Kasumi-1 (cell line): ENCODE data around the gene CD40.

Source experiments
- DNase-seq, 2 experiments: peaks; one replicate each; lab custom pipeline; 2025; lab: John Stamatoyannopoulos, UW

The CD40 gene

DNA sequence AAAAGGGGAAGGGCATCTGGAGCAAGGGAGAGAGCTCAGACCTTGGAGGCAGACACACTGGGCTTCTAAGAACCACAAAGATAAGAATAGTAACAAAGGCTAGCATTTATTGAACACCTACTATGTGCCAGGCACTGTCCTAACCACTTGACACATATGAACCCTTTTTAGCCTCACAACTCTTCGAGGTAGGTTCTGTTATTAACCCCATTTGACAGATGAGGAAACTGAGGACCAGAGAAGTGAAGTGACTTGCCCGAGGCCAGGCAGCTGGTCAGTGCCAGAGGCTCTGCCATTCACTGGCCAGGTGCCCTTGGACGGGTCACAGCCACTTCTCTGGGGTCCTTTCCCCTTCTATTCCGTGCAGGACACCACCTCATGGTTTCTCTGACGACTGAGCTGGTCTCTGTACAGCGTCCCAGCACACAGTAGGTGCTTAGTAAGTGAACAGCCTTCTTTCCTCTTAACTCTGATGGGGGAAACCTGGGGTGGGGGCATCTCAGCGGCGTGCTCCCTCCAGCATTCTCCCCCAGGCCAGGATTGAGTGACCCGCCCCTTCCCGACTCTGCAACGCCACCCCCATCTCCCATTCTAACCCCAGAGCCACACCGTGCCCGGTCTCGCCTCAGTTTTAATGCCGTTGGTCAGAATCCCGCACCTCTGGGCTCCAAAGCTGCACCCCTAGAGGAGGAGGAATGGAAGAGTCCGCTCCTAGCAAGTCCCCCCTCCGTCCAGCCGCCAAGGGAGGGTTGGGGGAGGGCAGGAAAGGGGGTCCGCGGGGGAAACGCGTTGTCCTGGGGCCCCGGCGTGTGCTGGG, 55.7 kb downstream of the CD40 start:
- no peak for DNase-seq

DNA sequence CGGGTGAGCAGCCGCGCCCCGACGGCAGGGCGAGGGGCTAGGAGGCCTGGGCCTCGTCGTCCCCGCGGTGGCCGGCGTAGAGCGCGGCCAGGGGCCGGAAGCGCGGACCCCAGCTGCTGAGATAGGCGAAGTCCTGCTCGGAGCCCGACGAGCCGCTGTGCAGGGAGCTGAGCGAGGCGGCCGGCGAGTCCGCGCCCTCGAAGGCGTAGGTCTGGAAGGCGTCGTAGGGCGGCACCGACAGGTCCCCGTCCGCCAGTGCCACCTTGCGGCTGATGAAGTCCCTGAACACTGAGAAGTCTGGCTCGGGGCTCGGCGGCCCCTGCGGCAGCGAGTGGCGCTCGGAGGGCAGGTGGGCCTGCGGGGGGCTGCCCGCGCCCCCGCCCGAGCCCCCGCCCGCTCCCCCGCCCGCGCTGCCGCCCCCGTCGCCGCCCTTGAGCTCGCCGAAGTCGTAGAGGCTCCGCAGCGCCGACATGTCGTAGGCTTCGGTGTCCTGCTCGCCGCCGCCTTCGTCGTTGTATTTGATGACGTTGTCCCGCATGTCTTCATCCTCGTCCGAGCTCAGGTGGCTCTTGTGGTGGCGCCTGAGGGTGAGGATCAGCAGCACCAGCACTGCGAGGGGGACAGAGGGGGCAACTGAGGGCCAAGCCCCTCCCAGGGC, 56.5 kb downstream of the CD40 start:
- no peak for DNase-seq

- no peak for DNase-seq
Measured at GRCh38 chr20:46175127-46175494, 57.0 kb downstream of the CD40 start.

- no peak for DNase-seq
Measured at GRCh38 chr20:46176739-46177378, 58.7 kb downstream of the CD40 start.

DNA sequence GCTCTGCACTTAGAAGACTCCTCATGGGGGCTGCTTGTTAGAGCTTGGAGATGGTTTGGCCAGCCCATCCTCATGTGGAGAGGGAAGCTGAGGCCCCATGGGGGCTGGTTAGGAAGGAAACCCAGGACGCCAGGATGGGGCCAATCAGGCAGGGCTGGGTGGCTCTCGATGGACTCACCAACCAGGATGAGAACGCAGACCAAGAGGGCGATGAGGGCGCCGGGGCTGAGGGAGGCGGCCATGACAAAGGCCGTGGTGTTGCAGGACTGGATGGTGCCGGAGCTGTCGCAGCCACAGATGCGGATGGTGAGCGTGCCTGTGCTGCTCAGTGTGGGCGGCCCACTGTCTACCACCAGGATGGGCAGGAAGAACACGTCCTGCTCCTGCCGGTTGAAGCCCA, 59.7 kb downstream of the CD40 start:
- no peak for DNase-seq

- no peak for DNase-seq
Measured at GRCh38 chr20:46178891-46179290, 60.8 kb downstream of the CD40 start.
